Glutamatergic neuron (in vitro differentiated cells): ENCODE data around the gene ACAN. TPM values are rescaled to one million over a fixed set of nuclear protein-coding genes. Genes with fewer than 3 reads are reported as not detected.

ENCODE experiments used
- DNase-seq: peaks from one replicate; pipeline ENCODE4 v3.0.0; 2022
- H3K27ac Mint-ChIP-seq: one replicate; pipeline ENCODE4 v1.8.0; 2020; ENCODE audit warnings: mild to moderate bottlenecking, mixed read lengths, inconsistent platforms; ENCODE audit not compliant: unreplicated experiment
- H3K27me3 Mint-ChIP-seq: one replicate; pipeline ENCODE4 v1.8.0; 2020; ENCODE audit warnings: mild to moderate bottlenecking, moderate library complexity, mixed read lengths, inconsistent platforms; ENCODE audit not compliant: unreplicated experiment
- H3K36me3 Mint-ChIP-seq: one replicate; pipeline ENCODE4 v1.8.0; 2020; ENCODE audit warnings: mild to moderate bottlenecking, mixed read lengths, inconsistent platforms; ENCODE audit not compliant: unreplicated experiment
- H3K4me1 Mint-ChIP-seq: one replicate; pipeline ENCODE4 v1.8.0; 2020; ENCODE audit warnings: mild to moderate bottlenecking, low read depth, mixed read lengths, inconsistent platforms; ENCODE audit not compliant: unreplicated experiment
- H3K4me3 Mint-ChIP-seq: one replicate; pipeline ENCODE4 v1.8.0; 2020; ENCODE audit warnings: mild to moderate bottlenecking, mixed read lengths, inconsistent platforms; ENCODE audit not compliant: unreplicated experiment
- H3K9me3 Mint-ChIP-seq: one replicate; pipeline ENCODE4 v1.8.0; 2020; ENCODE audit warnings: mild to moderate bottlenecking, moderate library complexity, mixed read lengths, inconsistent platforms; ENCODE audit not compliant: unreplicated experiment
- total RNA-seq: library from RNA; stranded (reverse); fragmentation: NEBNext Ultra II Directional; extraction: Animal tissue kit (Norgen Biotek cat#: 25700); gene quantifications from one replicate; pipeline ENCODE4 v1.2.1, GENCODE V29; 2021; ENCODE audit not compliant: unreplicated experiment
- TF ChIP-seq, protein P1 (sequence below): fragments of 200-600 bp; sonication (generic); IDR thresholded peaks from one replicate; pipeline ENCODE4 v1.5.0; 2021; ENCODE audit not compliant: partially characterized antibody, unreplicated experiment

The ACAN gene
- total RNA-seq, 1 donor from 2014 or later: 0.05 TPM

GRCh38 chr15:88911766-88912118 is 108.5 kb downstream of the ACAN start:
- no peak overlapping the region for H3K4me3 Mint-ChIP-seq
- no peak overlapping the region for H3K27ac Mint-ChIP-seq
- DNase-seq: no peak
- peaks cover 11% of the 10 kb centered on the region for H3K4me1 Mint-ChIP-seq
- H3K36me3 Mint-ChIP-seq: no peaks in the 10 kb centered on the region
- H3K9me3 Mint-ChIP-seq: peaks cover 8% of the 10 kb centered on the region
- H3K27me3 Mint-ChIP-seq: peaks cover 4% of the 10 kb centered on the region
- TF ChIP-seq, protein P1, sequence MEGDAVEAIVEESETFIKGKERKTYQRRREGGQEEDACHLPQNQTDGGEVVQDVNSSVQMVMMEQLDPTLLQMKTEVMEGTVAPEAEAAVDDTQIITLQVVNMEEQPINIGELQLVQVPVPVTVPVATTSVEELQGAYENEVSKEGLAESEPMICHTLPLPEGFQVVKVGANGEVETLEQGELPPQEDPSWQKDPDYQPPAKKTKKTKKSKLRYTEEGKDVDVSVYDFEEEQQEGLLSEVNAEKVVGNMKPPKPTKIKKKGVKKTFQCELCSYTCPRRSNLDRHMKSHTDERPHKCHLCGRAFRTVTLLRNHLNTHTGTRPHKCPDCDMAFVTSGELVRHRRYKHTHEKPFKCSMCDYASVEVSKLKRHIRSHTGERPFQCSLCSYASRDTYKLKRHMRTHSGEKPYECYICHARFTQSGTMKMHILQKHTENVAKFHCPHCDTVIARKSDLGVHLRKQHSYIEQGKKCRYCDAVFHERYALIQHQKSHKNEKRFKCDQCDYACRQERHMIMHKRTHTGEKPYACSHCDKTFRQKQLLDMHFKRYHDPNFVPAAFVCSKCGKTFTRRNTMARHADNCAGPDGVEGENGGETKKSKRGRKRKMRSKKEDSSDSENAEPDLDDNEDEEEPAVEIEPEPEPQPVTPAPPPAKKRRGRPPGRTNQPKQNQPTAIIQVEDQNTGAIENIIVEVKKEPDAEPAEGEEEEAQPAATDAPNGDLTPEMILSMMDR: no peak

DNA sequence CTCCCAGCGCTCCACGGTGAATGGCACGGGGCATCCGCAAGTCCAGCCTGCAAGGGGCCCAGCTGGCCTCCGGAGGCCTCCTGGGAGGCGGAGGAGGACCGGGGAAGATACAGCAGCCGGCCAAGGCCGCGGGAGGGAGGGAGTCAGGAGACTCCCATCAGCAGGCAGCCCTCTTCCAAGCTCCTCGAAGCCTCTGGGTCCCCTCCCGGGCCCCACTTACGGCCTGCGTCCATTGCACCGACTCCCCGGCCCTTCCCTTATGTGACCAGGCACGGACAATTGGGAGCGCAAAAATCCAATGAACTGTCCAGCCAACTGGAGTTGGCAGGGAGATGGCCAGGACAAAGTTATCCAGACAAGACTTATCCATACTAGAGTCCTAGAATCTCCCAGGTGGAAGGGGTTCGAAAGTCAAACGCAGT is 109.3 kb downstream of the ACAN start:
- peaks cover 4% of the 10 kb centered on the region for H3K27me3 Mint-ChIP-seq
- H3K4me3 Mint-ChIP-seq: peak overlapping the region; percentile 69
- peaks cover 8% of the 10 kb centered on the region for H3K9me3 Mint-ChIP-seq
- H3K4me1 Mint-ChIP-seq: peaks cover 11% of the 10 kb centered on the region
- TF ChIP-seq, protein P1: no peak
- DNase-seq: peak; percentile 54
- no peaks in the 10 kb centered on the region for H3K36me3 Mint-ChIP-seq
- no peak overlapping the region for H3K27ac Mint-ChIP-seq

DNA sequence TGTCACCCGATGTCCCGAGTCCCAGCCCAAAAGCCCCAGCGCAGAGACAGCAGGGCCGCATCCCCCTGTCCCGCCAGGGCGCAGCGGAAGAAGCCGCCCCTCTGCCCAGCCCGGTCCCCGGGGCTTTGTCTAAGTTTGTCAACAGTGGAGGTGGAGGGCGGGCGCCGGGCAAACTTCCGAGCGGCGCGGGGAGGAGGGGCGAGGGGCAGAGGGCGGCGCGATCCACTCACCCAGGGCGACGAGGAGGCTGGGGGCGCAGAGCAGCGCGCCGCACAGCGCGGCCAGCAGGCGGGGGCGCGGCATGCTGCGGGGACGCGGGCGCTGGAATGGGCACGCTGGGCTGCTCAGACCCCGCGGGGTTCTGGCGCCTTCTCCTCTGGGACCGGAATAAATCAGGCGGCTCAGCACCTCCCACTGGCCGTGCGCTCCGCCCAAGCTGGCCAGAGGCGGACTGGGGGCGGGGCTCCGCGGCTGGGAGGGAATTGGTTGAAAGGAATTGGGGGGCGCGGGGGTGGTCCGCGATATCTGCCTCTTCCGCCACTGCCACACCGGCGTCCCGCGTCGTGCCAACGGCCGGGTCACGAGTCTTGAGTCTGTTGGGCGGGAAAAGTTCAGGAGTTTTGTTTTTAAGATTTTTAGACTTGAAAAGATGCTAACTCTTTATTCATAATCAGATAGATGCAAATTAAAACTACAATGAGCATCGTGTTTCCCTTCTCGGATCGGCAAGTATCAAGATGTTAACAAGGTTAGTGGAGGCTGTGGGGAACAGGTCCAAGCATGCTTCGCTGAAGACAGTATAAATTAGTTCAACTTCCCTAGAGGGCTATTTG is 110.0 kb downstream of the ACAN start, which contains the start of gene MFGE8:
TSS of gene MFGE8 (minus strand) at position 363 of the 833 bp plus-strand sequence. CDS start at position 303, 60 bp downstream.
- no peaks in the 10 kb centered on the region for H3K36me3 Mint-ChIP-seq
- H3K9me3 Mint-ChIP-seq: peaks cover 8% of the 10 kb centered on the region
- H3K4me1 Mint-ChIP-seq: peaks cover 11% of the 10 kb centered on the region
- TF ChIP-seq, protein P1: peak; percentile 26
- H3K27me3 Mint-ChIP-seq: peaks cover 4% of the 10 kb centered on the region
- DNase-seq: peak; percentile 77
- peak within 1 kb of the TSS; percentile 93 for H3K4me3 Mint-ChIP-seq
- no peak within 1 kb of the TSS for H3K27ac Mint-ChIP-seq

DNA sequence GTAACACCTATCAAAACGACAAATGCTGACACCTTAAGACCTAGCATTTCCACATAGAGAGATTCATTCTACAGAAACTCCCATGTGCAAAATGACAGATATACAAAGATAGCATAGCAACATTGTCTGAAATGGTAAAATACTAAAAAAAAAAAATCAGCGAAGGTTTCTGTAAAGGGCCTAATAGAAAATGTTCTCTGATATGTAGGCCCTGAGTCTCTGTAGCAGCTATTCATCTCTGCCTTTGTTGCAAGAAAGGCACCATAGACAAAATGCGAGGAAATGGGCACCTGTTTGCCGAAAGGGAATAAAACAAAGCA is 110.6 kb downstream of the ACAN start:
- Mint-ChIP-seq H3K4me1 (peaks cover 11% of the 10 kb centered on the region), H3K4me3 (peak overlapping the region; percentile 93), H3K9me3 (peaks cover 8% of the 10 kb centered on the region), H3K27me3 (peaks cover 4% of the 10 kb centered on the region), H3K27ac (no peak overlapping the region), H3K36me3 (no peaks in the 10 kb centered on the region)
- no peak for DNase-seq
- TF ChIP-seq, protein P1: no peak

GRCh38 chr15:88915354-88915753 is 112.1 kb downstream of the ACAN start:
- Mint-ChIP-seq H3K4me1 (peaks cover 9% of the 10 kb centered on the region), H3K9me3 (peaks cover 8% of the 10 kb centered on the region), H3K4me3 (no peak overlapping the region), H3K27ac (no peak overlapping the region), H3K27me3 (peaks cover 4% of the 10 kb centered on the region), H3K36me3 (no peaks in the 10 kb centered on the region)
- no peak for DNase-seq
- TF ChIP-seq, protein P1: no peak
